ENCODE measurements around the gene PTPRG. TPM values are rescaled to one million over a fixed set of nuclear protein-coding genes. Genes with fewer than 3 reads are reported as not detected.

Gene PTPRG
- total and polyA plus RNA-seq, 10 of the 15 experiments (the other 5 are each of a cell fraction or from before 2014, with no cell fraction given): 0.29 to 20.7 (median 1.4) TPM

DNA sequence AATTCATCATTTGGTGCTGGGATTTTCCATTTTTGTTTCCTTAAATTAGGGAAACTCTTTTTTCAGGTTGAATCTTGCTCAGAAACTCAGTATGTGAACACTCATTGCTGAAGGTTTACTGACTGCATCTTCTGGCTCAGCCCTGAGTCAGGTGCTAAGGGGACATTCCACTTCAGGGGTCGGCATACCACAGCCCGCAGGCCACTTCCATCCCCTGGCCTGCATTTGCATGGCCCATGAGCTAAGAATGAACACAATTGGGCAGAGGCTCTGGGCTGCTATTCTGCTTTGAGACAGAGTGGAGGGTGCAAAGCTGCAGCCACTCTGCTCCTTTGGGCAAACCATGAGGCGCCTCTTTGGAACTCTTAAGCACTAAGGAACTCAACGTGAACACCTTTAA lies 647.0 kb downstream of the PTPRG start:
- Histone ChIP-seq H3K4me3 (no peak overlapping the region), H2AFZ (ENCODE audit: control insufficient read depth, low read depth, low read length) (no peak overlapping the region), H3K36me3 (ENCODE audit: control insufficient read depth in 2 of 2, insufficient read depth in 2 of 2, low read length in 1 of 2) (no peaks in the 10 kb centered on the region), H3K27ac (ENCODE audit: control insufficient read depth, insufficient read depth) (no peak overlapping the region), H3K4me1 (ENCODE audit: control insufficient read depth, insufficient read depth, low read length) (no peaks in the 10 kb centered on the region), H4K20me1 (ENCODE audit: control insufficient read depth, insufficient read depth) (no peaks in the 10 kb centered on the region), H3K79me2 (ENCODE audit: control insufficient read depth, insufficient read depth, low read length) (no peaks in the 10 kb centered on the region), H3K4me2 (ENCODE audit: control insufficient read depth, insufficient read depth) (no peak overlapping the region), H3K27me3 (replicated peaks in 1 of 2; ENCODE audit: control insufficient read depth in 2 of 2, insufficient read depth in 2 of 2, low read length in 1 of 2) (no peaks in the 10 kb centered on the region), H3K9me3 (replicated peaks; ENCODE audit: control insufficient read depth, insufficient read depth, low read length) (no peaks in the 10 kb centered on the region), H3K9ac (ENCODE audit: control insufficient read depth, insufficient read depth, low read length) (no peak overlapping the region)
- no TSS peak for BruUV-seq (replicated peaks)
- ChIA-PET SMC1A (ENCODE audit: uncharacterized antibody, unreplicated experiment) (no interaction called here), POLR2A (interaction anchor here (0.6 kb wide), 1 partner anchor 271 kb away, joined by 3 read pairs; no protein-coding TSS in a partner anchor), CTCF (interaction anchor here (1.2 to 1.3 kb wide), 2 partner anchors 20 to 123 kb away, joined by 3 to 4 read pairs; no protein-coding TSS in a partner anchor), RAD21 (ENCODE audit: unreplicated experiment) (no interaction called here)
- in situ Hi-C loops (cut with MboI) (loop anchor here (5.0 kb wide), 1 partner anchor 349 kb away; no protein-coding TSS in a partner anchor), intact Hi-C loops (cut with micrococcal nuclease; ENCODE audit: unreplicated experiment) (no loop called here)
- WGBS (ENCODE audit: insufficient coverage, insufficient replicate concordance, low lambda C conversion rate, missing lambda C conversion rate): 12% methylated on average over 4 of the region's 4 CpGs
- TF ChIP-seq MTA3 (IDR thresholded peaks at IDR 0.05; ENCODE audit: borderline replicate concordance, low read length) (no peak), RBBP5 (conservative IDR thresholded peaks at IDR 0.05) (no peak), ZNF622 (IDR thresholded peaks at IDR 0.05) (no peak), CHD2 (IDR thresholded peaks at IDR 0.05; ENCODE audit: borderline replicate concordance, low read depth, low read length) (no peak), IKZF1 (conservative IDR thresholded peaks at IDR 0.05) (no peak), EP300 (IDR thresholded peaks at IDR 0.05; ENCODE audit: borderline replicate concordance in 1 of 2, control insufficient read depth in 1 of 2, low read depth in 2 of 2, low read length in 2 of 2) (no peak), TARDBP (IDR thresholded peaks at IDR 0.05; ENCODE audit: borderline replicate concordance) (no peak), MXI1 (IDR thresholded peaks at IDR 0.05; ENCODE audit: low read depth, low read length) (no peak), ATF7 (IDR thresholded peaks at IDR 0.05; ENCODE audit: low read depth) (no peak)
- TF ChIP-seq, protein P1, sequence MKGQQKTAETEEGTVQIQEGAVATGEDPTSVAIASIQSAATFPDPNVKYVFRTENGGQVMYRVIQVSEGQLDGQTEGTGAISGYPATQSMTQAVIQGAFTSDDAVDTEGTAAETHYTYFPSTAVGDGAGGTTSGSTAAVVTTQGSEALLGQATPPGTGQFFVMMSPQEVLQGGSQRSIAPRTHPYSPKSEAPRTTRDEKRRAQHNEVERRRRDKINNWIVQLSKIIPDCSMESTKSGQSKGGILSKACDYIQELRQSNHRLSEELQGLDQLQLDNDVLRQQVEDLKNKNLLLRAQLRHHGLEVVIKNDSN (IDR thresholded peaks at IDR 0.05; ENCODE audit: borderline replicate concordance, extremely low read length, insufficient read depth, low read depth, low read length): no peak
- ATAC-seq: peak; percentile 71
- FAIRE-seq: no peak
- DNase-seq (ENCODE audit: low read depth, low spot score): no peak
